WTC11 (cell line): ENCODE data around the gene PAM.

ENCODE experiments used
- CREB1 ChIP-seq: sonication (generic); formaldehyde crosslinking; IDR thresholded peaks from 2 replicates; pipeline ENCODE4 v1.8.0; 2023; ENCODE audit warnings: mild to moderate bottlenecking, missing genetic modification reagents
- TF ChIP-seq, protein P1 (sequence below): sonication (generic); formaldehyde crosslinking; IDR thresholded peaks from 2 replicates; pipeline ENCODE4 v1.8.1; 2022; ENCODE audit warnings: missing genetic modification reagents, borderline replicate concordance
- TF ChIP-seq, protein P2 (sequence below): fragments of 200-600 bp; IDR thresholded peaks from 2 replicates; pipeline ENCODE4 v1.8.0; 2022; ENCODE audit warnings: antibody characterized with exemption
- TF ChIP-seq, protein P3 (sequence below): sonication (generic); formaldehyde crosslinking; IDR thresholded peaks from 2 replicates; pipeline ENCODE4 v1.8.0; 2022; ENCODE audit warnings: mild to moderate bottlenecking, missing genetic modification reagents

DNA sequence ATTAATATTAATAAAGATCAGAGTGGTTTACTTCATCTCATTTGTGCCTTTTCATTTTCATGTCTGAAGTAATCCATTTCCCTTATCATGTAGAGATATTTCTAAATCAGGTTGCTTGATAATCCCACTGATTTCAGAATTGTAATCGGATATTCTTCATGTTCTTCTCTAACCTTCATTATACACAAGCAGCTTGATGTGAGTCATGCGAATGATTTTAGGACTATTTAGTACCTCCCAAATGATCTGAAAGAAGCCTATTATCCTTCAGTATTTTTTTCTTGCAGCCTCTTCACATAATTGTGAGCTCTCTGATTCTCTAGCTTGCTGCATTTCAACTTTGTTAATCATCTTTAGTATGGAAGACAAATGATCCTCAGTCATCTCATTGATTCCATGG, 182.8 kb downstream of the PAM start:
- TF ChIP-seq, protein P1, sequence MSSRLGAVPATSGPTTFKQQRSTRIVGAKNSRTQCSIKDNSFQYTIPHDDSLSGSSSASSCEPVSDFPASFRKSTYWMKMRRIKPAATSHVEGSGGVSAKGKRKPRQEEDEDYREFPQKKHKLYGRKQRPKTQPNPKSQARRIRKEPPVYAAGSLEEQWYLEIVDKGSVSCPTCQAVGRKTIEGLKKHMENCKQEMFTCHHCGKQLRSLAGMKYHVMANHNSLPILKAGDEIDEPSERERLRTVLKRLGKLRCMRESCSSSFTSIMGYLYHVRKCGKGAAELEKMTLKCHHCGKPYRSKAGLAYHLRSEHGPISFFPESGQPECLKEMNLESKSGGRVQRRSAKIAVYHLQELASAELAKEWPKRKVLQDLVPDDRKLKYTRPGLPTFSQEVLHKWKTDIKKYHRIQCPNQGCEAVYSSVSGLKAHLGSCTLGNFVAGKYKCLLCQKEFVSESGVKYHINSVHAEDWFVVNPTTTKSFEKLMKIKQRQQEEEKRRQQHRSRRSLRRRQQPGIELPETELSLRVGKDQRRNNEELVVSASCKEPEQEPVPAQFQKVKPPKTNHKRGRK (CRISPR knock-in tag): no peak
- TF ChIP-seq, protein P2, sequence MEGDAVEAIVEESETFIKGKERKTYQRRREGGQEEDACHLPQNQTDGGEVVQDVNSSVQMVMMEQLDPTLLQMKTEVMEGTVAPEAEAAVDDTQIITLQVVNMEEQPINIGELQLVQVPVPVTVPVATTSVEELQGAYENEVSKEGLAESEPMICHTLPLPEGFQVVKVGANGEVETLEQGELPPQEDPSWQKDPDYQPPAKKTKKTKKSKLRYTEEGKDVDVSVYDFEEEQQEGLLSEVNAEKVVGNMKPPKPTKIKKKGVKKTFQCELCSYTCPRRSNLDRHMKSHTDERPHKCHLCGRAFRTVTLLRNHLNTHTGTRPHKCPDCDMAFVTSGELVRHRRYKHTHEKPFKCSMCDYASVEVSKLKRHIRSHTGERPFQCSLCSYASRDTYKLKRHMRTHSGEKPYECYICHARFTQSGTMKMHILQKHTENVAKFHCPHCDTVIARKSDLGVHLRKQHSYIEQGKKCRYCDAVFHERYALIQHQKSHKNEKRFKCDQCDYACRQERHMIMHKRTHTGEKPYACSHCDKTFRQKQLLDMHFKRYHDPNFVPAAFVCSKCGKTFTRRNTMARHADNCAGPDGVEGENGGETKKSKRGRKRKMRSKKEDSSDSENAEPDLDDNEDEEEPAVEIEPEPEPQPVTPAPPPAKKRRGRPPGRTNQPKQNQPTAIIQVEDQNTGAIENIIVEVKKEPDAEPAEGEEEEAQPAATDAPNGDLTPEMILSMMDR: no peak
- no peak for TF ChIP-seq CREB1 (CRISPR knock-in tag)
- TF ChIP-seq, protein P3, sequence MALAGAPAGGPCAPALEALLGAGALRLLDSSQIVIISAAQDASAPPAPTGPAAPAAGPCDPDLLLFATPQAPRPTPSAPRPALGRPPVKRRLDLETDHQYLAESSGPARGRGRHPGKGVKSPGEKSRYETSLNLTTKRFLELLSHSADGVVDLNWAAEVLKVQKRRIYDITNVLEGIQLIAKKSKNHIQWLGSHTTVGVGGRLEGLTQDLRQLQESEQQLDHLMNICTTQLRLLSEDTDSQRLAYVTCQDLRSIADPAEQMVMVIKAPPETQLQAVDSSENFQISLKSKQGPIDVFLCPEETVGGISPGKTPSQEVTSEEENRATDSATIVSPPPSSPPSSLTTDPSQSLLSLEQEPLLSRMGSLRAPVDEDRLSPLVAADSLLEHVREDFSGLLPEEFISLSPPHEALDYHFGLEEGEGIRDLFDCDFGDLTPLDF: no peak
